ENCODE results near the gene SPIN1. TPM values are rescaled to one million over a fixed set of nuclear protein-coding genes. Genes with fewer than 3 reads are reported as not detected.

SPIN1 gene
- total RNA-seq, 4 donors from 2014 or later: 23.5 to 56.5 (median 38.4) TPM

- whole genome bisulfite sequencing, 2 donors: 94 to 96% methylated on average over 6 of the region's 6 CpGs
- TF ChIP-seq CTCF (IDR thresholded peaks at IDR 0.05): no peak
- TF ChIP-seq POLR2A (IDR thresholded peaks at IDR 0.05): no peak
Observed at GRCh38 chr9:88462191-88462590, 73.9 kb downstream of the SPIN1 start.

GRCh38 chr9:88464851-88465250, 76.6 kb downstream of the SPIN1 start:
- Histone ChIP-seq H3K36me3 (peaks cover 0 to 29% (median 0%) of the 10 kb centered on the region in 3 donors), H3K27ac (no peak overlapping the region), H3K4me1 (peaks cover 4 to 27% (median 9%) of the 10 kb centered on the region in 3 donors), H3K4me3 (no peak overlapping the region), H3K27me3 (no peaks in the 10 kb centered on the region), H3K9me3 (no peaks in the 10 kb centered on the region)
- WGBS, 2 donors: 36 to 42% methylated on average over 1 of the region's 1 CpG
- no peak for DNase-seq
- TF ChIP-seq CTCF (IDR thresholded peaks at IDR 0.05) (no peak), POLR2A (IDR thresholded peaks at IDR 0.05) (no peak)
- intact Hi-C loops (cut with DNase I): no loop called here

More at GRCh38 chr9:88462191-88462590, 73.9 kb downstream of the SPIN1 start:
- H3K9me3 ChIP-seq: no peaks in the 10 kb centered on the region
- no peak overlapping the region for H3K4me3 ChIP-seq
- peaks cover 0 to 10% (median 0%) of the 10 kb centered on the region in 3 donors for H3K36me3 ChIP-seq
- no peaks in the 10 kb centered on the region for H3K27me3 ChIP-seq
- H3K4me1 ChIP-seq: peaks cover 4 to 27% (median 9%) of the 10 kb centered on the region in 3 donors
- no peak overlapping the region for H3K27ac ChIP-seq
- intact Hi-C loops (cut with DNase I): no loop called here
- no peak for DNase-seq

- H3K4me3 ChIP-seq: no peak overlapping the region
- H3K4me1 ChIP-seq: peaks cover 0 to 13% (median 0%) of the 10 kb centered on the region in 3 donors
- TF ChIP-seq POLR2A (IDR thresholded peaks at IDR 0.05) (no peak), CTCF (IDR thresholded peaks at IDR 0.05) (no peak)
- 93 to 94% methylated on average over 9 of the region's 9 CpGs for WGBS, 2 donors
- H3K9me3 ChIP-seq: no peaks in the 10 kb centered on the region
- H3K27ac ChIP-seq: no peak overlapping the region
- no peaks in the 10 kb centered on the region for H3K27me3 ChIP-seq
- no peak for DNase-seq
- peaks cover 0 to 48% (median 5%) of the 10 kb centered on the region in 3 donors for H3K36me3 ChIP-seq
- intact Hi-C loops (cut with DNase I): no loop called here
Observed at GRCh38 chr9:88468226-88468625, 80.0 kb downstream of the SPIN1 start.

- H3K36me3 ChIP-seq: peaks cover 0 to 60% (median 11%) of the 10 kb centered on the region in 3 donors
- no peaks in the 10 kb centered on the region for H3K27me3 ChIP-seq
- TF ChIP-seq POLR2A (IDR thresholded peaks at IDR 0.05): no peak
- no peak for TF ChIP-seq CTCF (IDR thresholded peaks at IDR 0.05)
- H3K9me3 ChIP-seq: no peaks in the 10 kb centered on the region
- DNase-seq: no peak
- no peaks in the 10 kb centered on the region for H3K4me1 ChIP-seq
- 80 to 85% methylated on average over 10 to 11 of the region's 11 CpGs for WGBS, 2 donors
- H3K27ac ChIP-seq: no peak overlapping the region
- no peak overlapping the region for H3K4me3 ChIP-seq
- intact Hi-C loops (cut with DNase I): no loop called here
Observed at GRCh38 chr9:88476491-88477271, 88.4 kb downstream of the SPIN1 start.

GRCh38 chr9:88477300-88477751, 89.1 kb downstream of the SPIN1 start:
- intact Hi-C loops (cut with DNase I): no loop called here

More at GRCh38 chr9:88477300-88477751, 89.1 kb downstream of the SPIN1 start:
- H3K4me1 ChIP-seq: no peaks in the 10 kb centered on the region
- H3K4me3 ChIP-seq: no peak overlapping the region
- TF ChIP-seq POLR2A (IDR thresholded peaks at IDR 0.05) (no peak), CTCF (IDR thresholded peaks at IDR 0.05) (no peak)
- no peak overlapping the region for H3K27ac ChIP-seq
- H3K9me3 ChIP-seq: no peaks in the 10 kb centered on the region
- DNase-seq: no peak
- no peaks in the 10 kb centered on the region for H3K27me3 ChIP-seq
- H3K36me3 ChIP-seq: peaks cover 0 to 55% (median 11%) of the 10 kb centered on the region in 3 donors
- 73 to 77% methylated on average over 3 of the region's 3 CpGs for WGBS, 2 donors
